A549 treated with ZK216348 at 1 μM for 4 hours (cell line): ENCODE results near the gene TNFSF15. TPM values are rescaled to one million over a fixed set of nuclear protein-coding genes. Genes with fewer than 3 reads are reported as not detected.

Source experiments
- total RNA-seq: library from RNA; stranded (reverse); fragments of 200-300 nt; extraction: Qiagen RNA extraction; gene quantifications from 5 replicates; pipeline ENCODE4 v1.2.3, GENCODE V29; 2022; ENCODE audit warnings: low read depth

The TNFSF15 gene
- 0.05 to 0.25 TPM (median 0.16 TPM) in 5 replicates for total RNA-seq

DNA sequence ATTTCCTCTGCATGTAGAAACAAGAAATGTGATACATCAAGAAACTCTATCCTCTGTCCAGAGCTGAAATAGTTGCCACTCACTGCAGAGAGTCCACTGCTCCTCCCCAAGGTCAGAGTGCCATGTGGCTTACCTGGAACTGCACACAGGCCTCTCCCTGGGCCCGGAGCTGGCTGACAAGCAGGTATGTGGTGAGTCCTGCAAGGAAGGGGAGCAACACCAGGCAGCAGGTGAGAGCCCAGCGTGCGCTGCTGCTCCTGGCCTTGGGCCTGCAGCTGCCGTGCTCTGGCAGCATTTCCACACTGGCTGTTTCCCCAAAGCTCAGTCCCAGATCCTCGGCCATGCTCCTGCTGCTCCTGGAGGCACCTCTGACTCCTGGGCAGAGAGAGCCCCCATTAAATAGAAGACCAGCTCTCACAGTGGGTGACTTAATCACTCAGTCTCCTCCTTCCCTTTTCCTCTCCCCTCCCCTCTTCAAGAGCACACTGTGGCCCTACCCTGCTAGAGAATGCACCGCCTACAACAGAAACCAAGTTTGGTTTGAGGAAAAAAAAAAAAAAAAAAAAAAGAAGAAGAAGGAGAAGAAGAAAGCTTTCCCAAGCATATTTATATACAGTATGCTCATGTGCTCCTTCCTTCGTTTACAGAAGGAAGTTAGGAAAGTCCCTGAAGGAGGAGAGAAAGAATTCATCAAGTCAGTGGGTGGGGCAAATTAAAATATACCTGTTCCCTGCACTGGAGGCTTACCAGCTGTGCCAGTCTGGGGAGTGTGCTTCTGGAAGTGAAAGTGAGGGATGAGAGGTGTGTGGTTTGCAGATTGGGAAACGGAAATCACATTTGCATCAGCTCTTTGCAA lies at the start of gene TNFSF15:
TNFSF15 (minus strand) TSS at position 370 of the 856 bp plus-strand sequence; CDS start at position 343, 27 bp downstream.

Other genes starting within 250 kb of the TNFSF15 start
- 103 to 163 TPM (median 109 TPM) in 5 replicates for gene ATP6V1G1, start 218.3 kb downstream of the TNFSF15 start, total RNA-seq
- 9.8 to 13.7 TPM (median 10.5 TPM) in 5 replicates for gene TMEM268, start 194.7 kb downstream of the TNFSF15 start, total RNA-seq
- not detected in 5 replicates for gene TEX53, start 148.2 kb downstream of the TNFSF15 start, total RNA-seq
- not detected in 5 replicates for gene TEX48, start 123.8 kb downstream of the TNFSF15 start, total RNA-seq
- not detected in 5 replicates for gene TNFSF8, start 124.6 kb upstream of the TNFSF15 start, total RNA-seq